ENCODE results near the gene EFCAB5.

DNA sequence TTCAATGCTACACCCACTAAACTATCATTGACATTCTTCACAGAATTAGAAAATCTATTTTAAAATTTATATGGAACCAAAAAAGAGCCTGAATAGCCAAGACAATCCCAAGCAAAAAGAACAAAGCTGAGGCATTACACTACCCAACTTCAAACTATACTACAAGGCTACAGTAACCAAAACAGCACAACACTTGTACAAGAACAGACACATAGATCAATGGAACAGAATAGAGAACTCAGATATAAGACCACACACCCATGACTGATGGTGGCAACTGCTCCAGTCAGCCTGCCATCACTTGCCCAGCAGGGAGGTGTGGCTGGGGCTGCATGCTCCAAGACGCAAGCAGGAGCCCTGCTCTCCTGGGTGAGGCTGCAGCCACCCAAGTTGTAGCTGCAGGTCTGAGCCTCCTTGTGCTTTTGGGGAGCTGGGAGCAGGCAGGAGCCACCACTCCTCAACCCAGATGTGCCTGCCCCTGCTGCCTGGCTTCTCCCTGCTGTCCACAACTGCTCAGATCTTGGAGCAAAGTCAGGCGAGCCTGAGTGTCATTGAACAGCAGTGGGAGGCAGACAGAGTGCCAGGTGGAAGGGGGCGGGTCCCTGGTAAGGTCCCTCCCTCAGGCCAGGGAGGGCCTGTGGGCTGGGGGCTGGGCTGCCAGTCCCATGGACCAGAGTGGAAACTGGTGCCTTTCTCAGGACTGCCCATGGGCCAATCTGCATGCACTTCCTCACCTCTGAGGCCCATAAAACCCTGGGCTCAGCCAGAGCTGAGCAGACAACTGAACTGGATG is 36.2 kb upstream of the EFCAB5 start:
- TF ChIP-seq CTCF (optimal IDR thresholded peaks at IDR 0.05 in 1 of 3, IDR thresholded peaks at IDR 0.05 in 1 of 3, conservative IDR thresholded peaks at IDR 0.05 in 1 of 3; ENCODE audit: extremely low read depth in 1 of 3, insufficient read depth in 2 of 3, low read length in 3 of 3) (no peak), EZH2 (IDR thresholded peaks at IDR 0.05; ENCODE audit: low read length) (no peak)

All from keratinocyte (primary cell).